ENCODE results near the gene MAP1LC3B2.

The MAP1LC3B2 gene

GRCh38 chr12:116616536-116617248 is 57.5 kb downstream of the MAP1LC3B2 start:
- no peak for DNase-seq

- no peak for DNase-seq
Observed at GRCh38 chr12:116619246-116619645, 60.1 kb downstream of the MAP1LC3B2 start.

GRCh38 chr12:116620124-116620491 is 60.9 kb downstream of the MAP1LC3B2 start:
- no peak for DNase-seq

- no peak for DNase-seq
Observed at GRCh38 chr12:116620492-116621191, 61.5 kb downstream of the MAP1LC3B2 start.

GRCh38 chr12:116621194-116621593 is 62.0 kb downstream of the MAP1LC3B2 start:
- DNase-seq: no peak

- DNase-seq: no peak
Observed at GRCh38 chr12:116624516-116624915, 65.3 kb downstream of the MAP1LC3B2 start.

GRCh38 chr12:116626153-116626552 is 67.0 kb downstream of the MAP1LC3B2 start:
- no peak for DNase-seq

All from fibroblast of skin of back (primary cell).